Body of pancreas (tissue), 4 donors: ENCODE data around the gene NRL. TPM values are rescaled to one million over a fixed set of nuclear protein-coding genes. Genes with fewer than 3 reads are reported as not detected.

Experiments used
- ATAC-seq: fragments of 150-250 bp; one replicate; pipeline ENCODE4 v1.9.1; 2016
- DNase-seq, 4 donors: peaks; one replicate each; pipeline ENCODE4 v3.0.0-alpha.2; 2019
- H3K27ac ChIP-seq, 4 donors: fragments of 200-600 bp; sonication (generic); 1 replicate in 3 of 4; 2 replicates in 1 of 4; pipeline versions ENCODE4 v1.5.1 to v1.6.1; 2016 to 2019; ENCODE audit warnings: mild to moderate bottlenecking in 1 of 4, mixed read lengths in 1 of 4, moderate library complexity in 1 of 4
- H3K27me3 ChIP-seq, 2 donors: fragments of 200-600 bp; sonication (generic); one replicate each; pipeline ENCODE4 v1.6.0; 2016; ENCODE audit warnings: mild to moderate bottlenecking in 1 of 2
- H3K36me3 ChIP-seq, 2 donors: fragments of 200-600 bp; sonication (generic); replicated peaks in 1 of 2; 2 replicates each; pipeline ENCODE4 v1.5.1; 2016; ENCODE audit warnings: low read depth in 2 of 2; ENCODE audit not compliant: insufficient read depth in 1 of 2
- H3K4me1 ChIP-seq: fragments of 200-600 bp; sonication (generic); one replicate; pipeline ENCODE4 v1.6.0; 2016
- H3K4me3 ChIP-seq, 2 donors: fragments of 200-600 bp; sonication (generic); 1 replicate in 1 of 2; 2 replicates in 1 of 2; pipeline ENCODE4 v1.5.1; 2016 to 2019
- H3K9me3 ChIP-seq, 3 donors: fragments of 200-600 bp; sonication (generic); 1 replicate in 2 of 3; 2 replicates in 1 of 3; pipeline ENCODE4 v1.5.1; 2016
- CTCF ChIP-seq, 7 experiments: fragments of 450-650 bp in 4 of 7; fragments of 200-600 bp in 3 of 7; sonication (generic) in 3 of 7; IDR thresholded peaks; one replicate each; pipeline ENCODE4 v1.5.1; 2016 to 2019; ENCODE audit warnings: antibody characterized with exemption in 7 of 7
- POLR2A ChIP-seq, 3 donors: fragments of 450-650 bp; IDR thresholded peaks; one replicate each; pipeline ENCODE4 v1.6.1; 2016; ENCODE audit warnings: antibody characterized with exemption in 3 of 3, mild to moderate bottlenecking in 2 of 3
- WGBS, 2 donors: methylation state at CpG; one replicate each; pipeline ENCODE4 v1.1.5; 2017; 5-methylcytosine and 5-hydroxymethylcytosine counted together
- intact Hi-C: fragments of 100-400 bp; cut with DNase I; formaldehyde crosslinking; loops from one replicate; pipeline ENCODE4 v1.15.1; 2023
- total RNA-seq, 2 donors: library from RNA; depleted of rRNA; stranded (reverse); fragments of >200 nt; gene quantifications; one replicate each; pipeline ENCODE4 v1.1.0, GENCODE V29; 2016

The NRL gene
- total RNA-seq, 2 donors from 2014 or later = 2.1 to 2.6 TPM

- peaks cover 56% of the 10 kb centered on the region for H3K4me1 ChIP-seq
- H3K4me3 ChIP-seq = no peak overlapping the region
- H3K27ac ChIP-seq = peak overlapping the region; percentile 92 to 98 (median 96)
- H3K27me3 ChIP-seq = no peaks in the 10 kb centered on the region
- DNase-seq = no peak
- no peak for ATAC-seq
- intact Hi-C loops = no loop called here
- H3K9me3 ChIP-seq = no peaks in the 10 kb centered on the region
- H3K36me3 ChIP-seq = no peaks in the 10 kb centered on the region
- TF ChIP-seq CTCF (IDR thresholded peaks at IDR 0.05) = peak in 1 of 7 experiments; percentile 6
- TF ChIP-seq POLR2A (IDR thresholded peaks at IDR 0.05) = no peak
- WGBS, 2 donors = 77 to 81% methylated on average over 19 of the region's 19 CpGs
These were observed 21.4 kb downstream of the NRL start for GRCh38 chr14:24093207-24093900.

- DNase-seq (no peak), ATAC-seq (no peak)
- peak overlapping the region; percentile 7 to 97 (median 93) for H3K27ac ChIP-seq
- intact Hi-C loops = no loop called here
- no peak overlapping the region for H3K4me3 ChIP-seq
- no peak for TF ChIP-seq POLR2A (IDR thresholded peaks at IDR 0.05)
- TF ChIP-seq CTCF (IDR thresholded peaks at IDR 0.05) = no peak
- WGBS, 2 donors = 79 to 90% methylated on average over 4 of the region's 4 CpGs
- H3K36me3 ChIP-seq = no peaks in the 10 kb centered on the region
- no peaks in the 10 kb centered on the region for H3K27me3 ChIP-seq
- no peaks in the 10 kb centered on the region for H3K9me3 ChIP-seq
- H3K4me1 ChIP-seq = peaks cover 51% of the 10 kb centered on the region
These were observed 22.1 kb downstream of the NRL start for GRCh38 chr14:24092505-24093206.

GRCh38 chr14:24092110-24092504, 22.6 kb downstream of the NRL start:
- TF ChIP-seq POLR2A (IDR thresholded peaks at IDR 0.05) = no peak
- no peak for TF ChIP-seq CTCF (IDR thresholded peaks at IDR 0.05)
- Histone ChIP-seq H3K4me1 (peaks cover 51% of the 10 kb centered on the region), H3K27me3 (no peaks in the 10 kb centered on the region), H3K4me3 (no peak overlapping the region), H3K36me3 (no peaks in the 10 kb centered on the region), H3K9me3 (no peaks in the 10 kb centered on the region), H3K27ac (peak overlapping the region in 3 of 4 donors; percentile 7 to 97 (median 94))
- intact Hi-C loops = no loop called here
- DNase-seq = peak; percentile 48 to 78 (median 72)
- no peak for ATAC-seq

GRCh38 chr14:24089890-24090289, 24.9 kb downstream of the NRL start:
- Histone ChIP-seq H3K27ac (no peak overlapping the region), H3K36me3 (no peaks in the 10 kb centered on the region), H3K4me3 (no peak overlapping the region), H3K4me1 (peaks cover 33% of the 10 kb centered on the region), H3K27me3 (no peaks in the 10 kb centered on the region), H3K9me3 (no peaks in the 10 kb centered on the region)
- TF ChIP-seq POLR2A (IDR thresholded peaks at IDR 0.05) (no peak), CTCF (IDR thresholded peaks at IDR 0.05) (no peak)
- WGBS, 2 donors = 65 to 73% methylated on average over 6 of the region's 6 CpGs
- intact Hi-C loops = no loop called here
- ATAC-seq (no peak), DNase-seq (no peak)
